Measurements from ENCODE around the gene NDUFAF8. TPM values are rescaled to one million over a fixed set of nuclear protein-coding genes. Genes with fewer than 3 reads are reported as not detected.
A peak's percentile ranks its signal among the peaks of the same experiment; 100 is the strongest.

The NDUFAF8 gene
- total and polyA plus RNA-seq, 2 donors (not counting 1 experiment from before 2014, with no cell fraction given): 41.7 to 42.6 TPM

DNA sequence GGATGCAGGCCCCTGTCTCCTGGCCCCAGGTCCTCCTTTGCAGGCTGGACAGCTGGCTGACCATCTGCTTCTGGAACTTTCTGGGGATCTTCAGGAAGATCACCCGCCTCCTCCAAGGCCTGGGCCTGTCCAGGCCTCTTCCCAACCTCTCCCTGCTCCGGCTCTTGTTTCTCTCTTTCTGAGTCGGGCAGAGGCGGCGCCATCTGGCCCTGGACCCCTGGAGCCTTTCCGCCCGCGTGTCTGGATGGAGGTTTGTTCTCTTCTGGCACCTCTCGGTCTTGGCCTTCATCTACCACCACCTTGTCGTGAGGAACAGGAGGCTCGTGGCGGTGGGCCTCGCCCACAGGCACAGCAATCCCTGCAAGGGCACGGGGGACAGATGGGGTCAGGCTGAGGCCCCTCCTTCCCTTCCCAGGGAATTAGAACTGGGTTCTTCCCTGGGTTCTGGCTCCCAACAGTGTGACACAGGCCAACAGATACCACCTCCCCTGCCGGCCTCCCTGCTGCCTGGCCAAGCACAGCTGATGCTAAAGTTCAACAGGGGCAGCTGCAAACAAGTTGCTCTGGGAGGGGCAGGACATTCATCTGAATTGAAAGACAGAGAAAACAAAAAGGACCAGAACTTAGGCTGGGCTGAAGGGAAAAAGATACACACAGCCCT lies 13.3 kb downstream of the NDUFAF8 start:
- DNase-seq (no peak), ATAC-seq (ENCODE audit: low read depth) (no peak)
- intact Hi-C loops (cut with micrococcal nuclease): loop anchor here (5.0 to 10.0 kb wide), 2 partner anchors 262 to 300 kb away; partner anchors contain the start of genes ACTG1 and FAAP100
- peaks cover 0 to 46% of the 10 kb centered on the region in 2 experiments for H3K36me3 ChIP-seq (replicated peaks in 1 of 2; ENCODE audit: control extremely low read depth in 1 of 2, control insufficient read depth in 1 of 2, extremely low read depth in 1 of 2, insufficient read depth in 2 of 2, low read length in 1 of 2)
- H3K9me3 ChIP-seq (ENCODE audit: control extremely low read depth in 1 of 3, control insufficient read depth in 2 of 3, insufficient read depth in 1 of 3, low read length in 2 of 3): no peaks in the 10 kb centered on the region
- peaks cover 0 to 11% of the 10 kb centered on the region in 2 donors for H3K4me1 ChIP-seq (ENCODE audit: control insufficient read depth in 2 of 2, insufficient read depth in 2 of 2, low read length in 2 of 2)
- no peak overlapping the region for H3K4me3 Mint-ChIP-seq
- no peak overlapping the region for H3K4me2 ChIP-seq (replicated peaks; ENCODE audit: low read depth, low read length, poor library complexity, severe bottlenecking)
- peaks cover 15% of the 10 kb centered on the region for H3K79me2 ChIP-seq (ENCODE audit: control insufficient read depth, insufficient read depth, low read length)
- no peak overlapping the region for H3K27ac ChIP-seq (ENCODE audit: low read length in 2 of 2)
- peaks cover 7% of the 10 kb centered on the region for H3K4me1 Mint-ChIP-seq
- H3K9ac ChIP-seq (ENCODE audit: low read length): no peak overlapping the region
- H3K9me3 Mint-ChIP-seq (ENCODE audit: insufficient read depth): no peaks in the 10 kb centered on the region
- TF ChIP-seq, protein P1, sequence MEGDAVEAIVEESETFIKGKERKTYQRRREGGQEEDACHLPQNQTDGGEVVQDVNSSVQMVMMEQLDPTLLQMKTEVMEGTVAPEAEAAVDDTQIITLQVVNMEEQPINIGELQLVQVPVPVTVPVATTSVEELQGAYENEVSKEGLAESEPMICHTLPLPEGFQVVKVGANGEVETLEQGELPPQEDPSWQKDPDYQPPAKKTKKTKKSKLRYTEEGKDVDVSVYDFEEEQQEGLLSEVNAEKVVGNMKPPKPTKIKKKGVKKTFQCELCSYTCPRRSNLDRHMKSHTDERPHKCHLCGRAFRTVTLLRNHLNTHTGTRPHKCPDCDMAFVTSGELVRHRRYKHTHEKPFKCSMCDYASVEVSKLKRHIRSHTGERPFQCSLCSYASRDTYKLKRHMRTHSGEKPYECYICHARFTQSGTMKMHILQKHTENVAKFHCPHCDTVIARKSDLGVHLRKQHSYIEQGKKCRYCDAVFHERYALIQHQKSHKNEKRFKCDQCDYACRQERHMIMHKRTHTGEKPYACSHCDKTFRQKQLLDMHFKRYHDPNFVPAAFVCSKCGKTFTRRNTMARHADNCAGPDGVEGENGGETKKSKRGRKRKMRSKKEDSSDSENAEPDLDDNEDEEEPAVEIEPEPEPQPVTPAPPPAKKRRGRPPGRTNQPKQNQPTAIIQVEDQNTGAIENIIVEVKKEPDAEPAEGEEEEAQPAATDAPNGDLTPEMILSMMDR (IDR thresholded peaks at IDR 0.05): no peak
- TF ChIP-seq EZH2 (IDR thresholded peaks at IDR 0.05; ENCODE audit: borderline replicate concordance, insufficient read depth, low read depth, low read length, poor library complexity, severe bottlenecking): no peak
- no peak overlapping the region for H3K27ac Mint-ChIP-seq
- ChIA-PET CTCF (interaction anchor here (0.7 to 4.2 kb wide), 13 partner anchors 43 to 348 kb away, joined by 3 to 44 read pairs (median 5); partner anchors contain the start of genes BAHCC1, FAAP100 and SLC38A10), POLR2A (no interaction called here)
- no peak overlapping the region for H3K4me3 ChIP-seq (ENCODE audit: control extremely low read depth in 1 of 5, extremely low read depth in 1 of 5, insufficient read depth in 1 of 5, low read depth in 2 of 5, low read length in 4 of 5)
- H3K27me3 ChIP-seq (replicated peaks in 1 of 4; ENCODE audit: control extremely low read depth in 1 of 4, control insufficient read depth in 3 of 4, insufficient read depth in 4 of 4, low read length in 3 of 4): no peaks in the 10 kb centered on the region
- no peaks in the 10 kb centered on the region for H3K27me3 Mint-ChIP-seq
- peaks cover 71% of the 10 kb centered on the region for H4K20me1 ChIP-seq (ENCODE audit: control insufficient read depth, insufficient read depth, low read length, poor library complexity, severe bottlenecking)
- 86% methylated on average over 8 of the region's 15 CpGs for WGBS (ENCODE audit: insufficient coverage)
- H2AFZ ChIP-seq (ENCODE audit: insufficient read depth, low read depth, low read length, poor library complexity, severe bottlenecking): no peak overlapping the region

DNA sequence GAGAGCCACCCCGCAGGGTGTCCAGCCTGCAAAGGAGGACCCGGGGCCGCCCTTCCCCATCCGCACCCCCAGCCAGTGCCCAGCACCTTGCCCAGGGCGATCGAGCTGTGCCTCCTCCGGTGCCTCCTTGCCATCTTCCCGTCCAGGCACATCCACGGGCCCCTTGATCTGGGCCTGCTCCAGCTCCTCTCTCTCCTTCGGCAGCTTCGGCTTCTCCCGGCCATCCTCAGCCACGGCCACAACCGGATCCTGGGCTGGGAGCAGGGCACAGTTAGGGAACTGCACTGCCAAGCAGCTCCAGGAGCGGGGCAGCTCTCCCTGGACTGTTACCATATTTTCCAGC lies 13.8 kb downstream of the NDUFAF8 start:
- Histone ChIP-seq H3K27ac (ENCODE audit: low read length in 2 of 2) (no peak overlapping the region), H3K4me1 (ENCODE audit: control insufficient read depth in 2 of 2, insufficient read depth in 2 of 2, low read length in 2 of 2) (peaks cover 0 to 11% of the 10 kb centered on the region in 2 donors), H3K79me2 (ENCODE audit: control insufficient read depth, insufficient read depth, low read length) (peaks cover 15% of the 10 kb centered on the region), H3K4me3 (ENCODE audit: control extremely low read depth in 1 of 5, extremely low read depth in 1 of 5, insufficient read depth in 1 of 5, low read depth in 2 of 5, low read length in 4 of 5) (no peak overlapping the region), H3K36me3 (replicated peaks in 1 of 2; ENCODE audit: control extremely low read depth in 1 of 2, control insufficient read depth in 1 of 2, extremely low read depth in 1 of 2, insufficient read depth in 2 of 2, low read length in 1 of 2) (peaks cover 0 to 46% of the 10 kb centered on the region in 2 experiments), H3K4me2 (replicated peaks; ENCODE audit: low read depth, low read length, poor library complexity, severe bottlenecking) (no peak overlapping the region), H3K27me3 (replicated peaks in 1 of 4; ENCODE audit: control extremely low read depth in 1 of 4, control insufficient read depth in 3 of 4, insufficient read depth in 4 of 4, low read length in 3 of 4) (no peaks in the 10 kb centered on the region), H4K20me1 (ENCODE audit: control insufficient read depth, insufficient read depth, low read length, poor library complexity, severe bottlenecking) (peaks cover 76% of the 10 kb centered on the region), H2AFZ (ENCODE audit: insufficient read depth, low read depth, low read length, poor library complexity, severe bottlenecking) (no peak overlapping the region), H3K9me3 (ENCODE audit: control extremely low read depth in 1 of 3, control insufficient read depth in 2 of 3, insufficient read depth in 1 of 3, low read length in 2 of 3) (no peaks in the 10 kb centered on the region), H3K9ac (ENCODE audit: low read length) (no peak overlapping the region)
- WGBS (ENCODE audit: insufficient coverage): 91% methylated on average over 15 of the region's 15 CpGs
- Mint-ChIP-seq H3K4me1 (peaks cover 7% of the 10 kb centered on the region), H3K4me3 (no peak overlapping the region), H3K27ac (peak overlapping the region; percentile 11), H3K27me3 (no peaks in the 10 kb centered on the region), H3K9me3 (ENCODE audit: insufficient read depth) (no peaks in the 10 kb centered on the region)
- TF ChIP-seq EZH2 (IDR thresholded peaks at IDR 0.05; ENCODE audit: borderline replicate concordance, insufficient read depth, low read depth, low read length, poor library complexity, severe bottlenecking): no peak
- TF ChIP-seq, protein P1 (IDR thresholded peaks at IDR 0.05): no peak
- ChIA-PET CTCF (interaction anchor here (0.7 to 4.2 kb wide), 13 partner anchors 42 to 348 kb away, joined by 3 to 44 read pairs (median 5); partner anchors contain the start of genes BAHCC1, FAAP100 and SLC38A10), POLR2A (interaction anchor here (0.7 kb wide), 1 partner anchor 286 kb away, joined by 3 read pairs; no protein-coding TSS in a partner anchor)
- ATAC-seq (ENCODE audit: low read depth) (no peak), DNase-seq (no peak)
- intact Hi-C loops (cut with micrococcal nuclease): loop anchor here (5.0 to 10.0 kb wide), 2 partner anchors 262 to 299 kb away; partner anchors contain the start of genes ACTG1 and FAAP100

All from B cell (primary cell).